ENCODE data around the gene TMEM175. TPM values are rescaled to one million over a fixed set of nuclear protein-coding genes. Genes with fewer than 3 reads are reported as not detected.

Gene TMEM175
- total and polyA plus RNA-seq, 9 of the 15 experiments (the other 6 are each of a cell fraction or from before 2014, with no cell fraction given): 0.13 to 30.9 (median 9.4) TPM

- no peak for TF ChIP-seq ILF3 (IDR thresholded peaks at IDR 0.05; ENCODE audit: borderline replicate concordance)
- peak; percentile 69 for TF ChIP-seq SPI1 (IDR thresholded peaks at IDR 0.05; ENCODE audit: borderline replicate concordance, low read depth, low read length)
- TF ChIP-seq CBFA2T3 (IDR thresholded peaks at IDR 0.05): no peak
- TF ChIP-seq, protein P1, sequence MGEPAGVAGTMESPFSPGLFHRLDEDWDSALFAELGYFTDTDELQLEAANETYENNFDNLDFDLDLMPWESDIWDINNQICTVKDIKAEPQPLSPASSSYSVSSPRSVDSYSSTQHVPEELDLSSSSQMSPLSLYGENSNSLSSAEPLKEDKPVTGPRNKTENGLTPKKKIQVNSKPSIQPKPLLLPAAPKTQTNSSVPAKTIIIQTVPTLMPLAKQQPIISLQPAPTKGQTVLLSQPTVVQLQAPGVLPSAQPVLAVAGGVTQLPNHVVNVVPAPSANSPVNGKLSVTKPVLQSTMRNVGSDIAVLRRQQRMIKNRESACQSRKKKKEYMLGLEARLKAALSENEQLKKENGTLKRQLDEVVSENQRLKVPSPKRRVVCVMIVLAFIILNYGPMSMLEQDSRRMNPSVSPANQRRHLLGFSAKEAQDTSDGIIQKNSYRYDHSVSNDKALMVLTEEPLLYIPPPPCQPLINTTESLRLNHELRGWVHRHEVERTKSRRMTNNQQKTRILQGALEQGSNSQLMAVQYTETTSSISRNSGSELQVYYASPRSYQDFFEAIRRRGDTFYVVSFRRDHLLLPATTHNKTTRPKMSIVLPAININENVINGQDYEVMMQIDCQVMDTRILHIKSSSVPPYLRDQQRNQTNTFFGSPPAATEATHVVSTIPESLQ (CRISPR knock-in tag; IDR thresholded peaks at IDR 0.05): no peak
- TF ChIP-seq, protein P2, sequence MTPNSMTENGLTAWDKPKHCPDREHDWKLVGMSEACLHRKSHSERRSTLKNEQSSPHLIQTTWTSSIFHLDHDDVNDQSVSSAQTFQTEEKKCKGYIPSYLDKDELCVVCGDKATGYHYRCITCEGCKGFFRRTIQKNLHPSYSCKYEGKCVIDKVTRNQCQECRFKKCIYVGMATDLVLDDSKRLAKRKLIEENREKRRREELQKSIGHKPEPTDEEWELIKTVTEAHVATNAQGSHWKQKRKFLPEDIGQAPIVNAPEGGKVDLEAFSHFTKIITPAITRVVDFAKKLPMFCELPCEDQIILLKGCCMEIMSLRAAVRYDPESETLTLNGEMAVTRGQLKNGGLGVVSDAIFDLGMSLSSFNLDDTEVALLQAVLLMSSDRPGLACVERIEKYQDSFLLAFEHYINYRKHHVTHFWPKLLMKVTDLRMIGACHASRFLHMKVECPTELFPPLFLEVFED (CRISPR knock-in tag; conservative IDR thresholded peaks at IDR 0.05): no peak
- TF ChIP-seq ZNF124 (CRISPR knock-in tag; IDR thresholded peaks at IDR 0.05): 0 out of 2 replicates have a peak, but pooled peaks have one; percentile 34
- peak; percentile 88 for TF ChIP-seq ATF7 (IDR thresholded peaks at IDR 0.05)
- no peak for TF ChIP-seq ZNF589 (CRISPR knock-in tag; IDR thresholded peaks at IDR 0.05; ENCODE audit: low read depth)
- no peak for TF ChIP-seq LARP7 (IDR thresholded peaks at IDR 0.05)
- no peak for TF ChIP-seq SMAD3 (CRISPR knock-in tag; conservative IDR thresholded peaks at IDR 0.05)
- no peak for TF ChIP-seq POLR3A (IDR thresholded peaks at IDR 0.05; ENCODE audit: borderline replicate concordance, extremely low read depth, insufficient read depth, insufficient read length)
- no peak for TF ChIP-seq FOS (IDR thresholded peaks at IDR 0.05; ENCODE audit: extremely low read depth, insufficient read length)
- TF ChIP-seq RUNX1 (IDR thresholded peaks at IDR 0.05; ENCODE audit: low read depth): peak; percentile 17; the same call in 1 of the 2 replicates
- no peak for TF ChIP-seq MAFG (tag; conservative IDR thresholded peaks at IDR 0.05)
- TF ChIP-seq NFATC3 (IDR thresholded peaks at IDR 0.05): no peak
- TF ChIP-seq CHAMP1 (IDR thresholded peaks at IDR 0.05): no peak
- TF ChIP-seq HDAC1 (IDR thresholded peaks at IDR 0.05): peak in 1 of 2 experiments; percentile 82; a peak in 2 of 4 replicates
- TF ChIP-seq TBL1XR1 (IDR thresholded peaks at IDR 0.05; ENCODE audit: low read length in 2 of 2): peak in 1 of 2 experiments; percentile 53; a peak in 1 of 4 replicates
- TF ChIP-seq FOXK2 (conservative IDR thresholded peaks at IDR 0.05 in 1 of 2, IDR thresholded peaks at IDR 0.05 in 1 of 2; ENCODE audit: low read depth in 2 of 2): no peak
- TF ChIP-seq, protein P3, sequence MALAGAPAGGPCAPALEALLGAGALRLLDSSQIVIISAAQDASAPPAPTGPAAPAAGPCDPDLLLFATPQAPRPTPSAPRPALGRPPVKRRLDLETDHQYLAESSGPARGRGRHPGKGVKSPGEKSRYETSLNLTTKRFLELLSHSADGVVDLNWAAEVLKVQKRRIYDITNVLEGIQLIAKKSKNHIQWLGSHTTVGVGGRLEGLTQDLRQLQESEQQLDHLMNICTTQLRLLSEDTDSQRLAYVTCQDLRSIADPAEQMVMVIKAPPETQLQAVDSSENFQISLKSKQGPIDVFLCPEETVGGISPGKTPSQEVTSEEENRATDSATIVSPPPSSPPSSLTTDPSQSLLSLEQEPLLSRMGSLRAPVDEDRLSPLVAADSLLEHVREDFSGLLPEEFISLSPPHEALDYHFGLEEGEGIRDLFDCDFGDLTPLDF (CRISPR knock-in tag; IDR thresholded peaks at IDR 0.05): peak; percentile 77; the same call in 1 of the 2 replicates
- peak; percentile 57 for TF ChIP-seq SP1 (CRISPR knock-in tag; IDR thresholded peaks at IDR 0.05)
- TF ChIP-seq PHF8 (IDR thresholded peaks at IDR 0.05; ENCODE audit: borderline replicate concordance, low read length): peak; percentile 94
Observed at GRCh38 chr4:931960-932712, at the start of gene TMEM175, which contains the start of gene GAK (continued).

All from K562 (cell line).